Amniotic stem cell (primary cell): Measurements from ENCODE around the gene GRID1.

Experiments used
- DNase-seq: peaks from one replicate; lab custom pipeline; 2025; lab: John Stamatoyannopoulos, UW

The GRID1 gene

GRCh38 chr10:86336341-86336740, 30.3 kb downstream of the GRID1 start:
- DNase-seq, result no peak

- no peak for DNase-seq
Observed at GRCh38 chr10:86335831-86336230, 30.8 kb downstream of the GRID1 start.

- no peak for DNase-seq
Observed at GRCh38 chr10:86335257-86335656, 31.3 kb downstream of the GRID1 start.

GRCh38 chr10:86334488-86335085, 32.0 kb downstream of the GRID1 start:
- DNase-seq, result no peak

GRCh38 chr10:86333826-86334487, 32.6 kb downstream of the GRID1 start:
- DNase-seq, result no peak

GRCh38 chr10:86331861-86332260, 34.7 kb downstream of the GRID1 start:
- DNase-seq, result no peak

- DNase-seq, result no peak
Observed at GRCh38 chr10:86330778-86331763, 35.5 kb downstream of the GRID1 start.

GRCh38 chr10:86329896-86330680, 36.5 kb downstream of the GRID1 start:
- no peak for DNase-seq

- DNase-seq, result no peak
Observed at GRCh38 chr10:86329093-86329710, 37.4 kb downstream of the GRID1 start.

- DNase-seq, result no peak
Observed at GRCh38 chr10:86327954-86328725, 38.5 kb downstream of the GRID1 start.

GRCh38 chr10:86325158-86325557, 41.4 kb downstream of the GRID1 start:
- no peak for DNase-seq

GRCh38 chr10:86321568-86321967, 45.0 kb downstream of the GRID1 start:
- DNase-seq, result no peak

GRCh38 chr10:86319676-86320075, 46.9 kb downstream of the GRID1 start:
- DNase-seq, result no peak

GRCh38 chr10:86317949-86318725, 48.5 kb downstream of the GRID1 start:
- DNase-seq, result no peak

- no peak for DNase-seq
Observed at GRCh38 chr10:86316990-86317389, 49.6 kb downstream of the GRID1 start.

GRCh38 chr10:86316274-86316835, 50.2 kb downstream of the GRID1 start:
- DNase-seq, result no peak

- DNase-seq, result no peak
Observed at GRCh38 chr10:86315549-86315942, 51.0 kb downstream of the GRID1 start.

GRCh38 chr10:86314616-86315548, 51.7 kb downstream of the GRID1 start:
- no peak for DNase-seq
